ENCODE results near the gene FICD.
A peak's percentile ranks its signal among the peaks of the same experiment; 100 is the strongest.

FICD gene

GRCh38 chr12:108560321-108560721, 45.2 kb downstream of the FICD start:
- no peak overlapping the region for H2BK120ac ChIP-seq (ENCODE audit: low read depth, low read length)
- peak overlapping the region; percentile 4 for H3K4ac ChIP-seq (ENCODE audit: low read length)
- H3K9ac ChIP-seq (ENCODE audit: low read depth, low read length, poor library complexity): peak overlapping the region; percentile 98
- H3K79me1 ChIP-seq (ENCODE audit: low read depth, low read length): peaks cover 12% of the 10 kb centered on the region
- H3K4me2 ChIP-seq (ENCODE audit: insufficient read depth, low read length, poor library complexity, severe bottlenecking): peak overlapping the region; percentile 80
- no CpG with 5 or more reads among the region's 12 CpGs for WGBS, 2 donors (ENCODE audit: extremely low coverage in 2 of 2, insufficient read length in 2 of 2, insufficient replicate concordance in 1 of 2)
- no peak overlapping the region for H3K18ac ChIP-seq (ENCODE audit: low read length)
- H2AK5ac ChIP-seq (ENCODE audit: low read depth, low read length): no peak overlapping the region
- H2BK5ac ChIP-seq (ENCODE audit: low read length): no peak overlapping the region
- H3K4me3 ChIP-seq (ENCODE audit: low read length in 2 of 2): peak overlapping the region; percentile 93 to 98
- peaks cover 17 to 53% of the 10 kb centered on the region in 2 donors for H3K36me3 ChIP-seq (replicated peaks in 1 of 2; ENCODE audit: control insufficient read depth in 2 of 2, insufficient read depth in 2 of 2, low read length in 2 of 2)
- H3K14ac ChIP-seq (ENCODE audit: low read length): no peak overlapping the region
- H4K8ac ChIP-seq (ENCODE audit: low read depth, low read length): no peak overlapping the region
- peak overlapping the region; percentile 66 for H2AFZ ChIP-seq (ENCODE audit: low read length)
- H3K27me3 ChIP-seq (ENCODE audit: control insufficient read depth in 3 of 3, insufficient read depth in 3 of 3, low read depth in 1 of 3, low read length in 3 of 3): no peaks in the 10 kb centered on the region
- peaks cover 6 to 7% of the 10 kb centered on the region in 2 donors for H3K4me1 ChIP-seq (ENCODE audit: control insufficient read depth in 2 of 2, insufficient read depth in 1 of 2, low read depth in 1 of 2, low read length in 2 of 2)
- no peak overlapping the region for H4K91ac ChIP-seq (ENCODE audit: low read depth, low read length, poor library complexity)
- H2BK15ac ChIP-seq (ENCODE audit: low read length): no peak overlapping the region
- H3K23ac ChIP-seq (ENCODE audit: low read depth, low read length, poor library complexity): no peak overlapping the region
- H3K27ac ChIP-seq (replicated peaks; ENCODE audit: low read length): no peak overlapping the region
- H2BK12ac ChIP-seq (ENCODE audit: low read length): no peak overlapping the region
- no peak for DNase-seq (ENCODE audit: low spot score)
- H3K9me3 ChIP-seq (replicated peaks in 1 of 2; ENCODE audit: control insufficient read depth in 2 of 2, insufficient read depth in 1 of 2, low read depth in 1 of 2, low read length in 2 of 2): no peaks in the 10 kb centered on the region

- peaks cover 20 to 54% of the 10 kb centered on the region in 2 donors for H3K36me3 ChIP-seq (replicated peaks in 1 of 2; ENCODE audit: control insufficient read depth in 2 of 2, insufficient read depth in 2 of 2, low read length in 2 of 2)
- H2BK5ac ChIP-seq (ENCODE audit: low read length): no peak within 1 kb of the TSS
Measured at GRCh38 chr12:108560752-108561719, 46.0 kb downstream of the FICD start, which contains the start of gene SART3. Gene SART3, minus strand, starts transcription at chr12:108561173. Its CDS starts 19 bp downstream, at chr12:108561154.

GRCh38 chr12:108561852-108562347, 46.8 kb downstream of the FICD start:
- peaks cover 28 to 54% of the 10 kb centered on the region in 2 donors for H3K36me3 ChIP-seq (replicated peaks in 1 of 2; ENCODE audit: control insufficient read depth in 2 of 2, insufficient read depth in 2 of 2, low read length in 2 of 2)
- H3K4ac ChIP-seq (ENCODE audit: low read length): no peak overlapping the region
- H3K4me2 ChIP-seq (ENCODE audit: insufficient read depth, low read length, poor library complexity, severe bottlenecking): peak overlapping the region; percentile 93
- no peaks in the 10 kb centered on the region for H3K27me3 ChIP-seq (ENCODE audit: control insufficient read depth in 3 of 3, insufficient read depth in 3 of 3, low read depth in 1 of 3, low read length in 3 of 3)
- H3K27ac ChIP-seq (replicated peaks; ENCODE audit: low read length): peak overlapping the region; percentile 82
- peaks cover 5 to 7% of the 10 kb centered on the region in 2 donors for H3K4me1 ChIP-seq (ENCODE audit: control insufficient read depth in 2 of 2, insufficient read depth in 1 of 2, low read depth in 1 of 2, low read length in 2 of 2)
- WGBS, 2 donors (ENCODE audit: extremely low coverage in 2 of 2, insufficient read length in 2 of 2, insufficient replicate concordance in 1 of 2): no CpG with 5 or more reads among the region's 20 CpGs
- no peak overlapping the region for H4K8ac ChIP-seq (ENCODE audit: low read depth, low read length)
- H2BK5ac ChIP-seq (ENCODE audit: low read length): no peak overlapping the region
- H4K91ac ChIP-seq (ENCODE audit: low read depth, low read length, poor library complexity): no peak overlapping the region
- no peak overlapping the region for H2BK120ac ChIP-seq (ENCODE audit: low read depth, low read length)
- no peak overlapping the region for H3K14ac ChIP-seq (ENCODE audit: low read length)
- H2BK15ac ChIP-seq (ENCODE audit: low read length): no peak overlapping the region
- H2AK5ac ChIP-seq (ENCODE audit: low read depth, low read length): no peak overlapping the region
- H3K9me3 ChIP-seq (replicated peaks in 1 of 2; ENCODE audit: control insufficient read depth in 2 of 2, insufficient read depth in 1 of 2, low read depth in 1 of 2, low read length in 2 of 2): no peaks in the 10 kb centered on the region
- H3K9ac ChIP-seq (ENCODE audit: low read depth, low read length, poor library complexity): peak overlapping the region; percentile 38
- no peak for DNase-seq (ENCODE audit: low spot score)
- H2BK12ac ChIP-seq (ENCODE audit: low read length): no peak overlapping the region
- H3K23ac ChIP-seq (ENCODE audit: low read depth, low read length, poor library complexity): peak overlapping the region; percentile 28
- H3K18ac ChIP-seq (ENCODE audit: low read length): no peak overlapping the region
- H3K4me3 ChIP-seq (ENCODE audit: low read length in 2 of 2): peak overlapping the region; percentile 79 to 98
- peaks cover 9% of the 10 kb centered on the region for H3K79me1 ChIP-seq (ENCODE audit: low read depth, low read length)
- H2AFZ ChIP-seq (ENCODE audit: low read length): peak overlapping the region; percentile 66

More at GRCh38 chr12:108560752-108561719, 46.0 kb downstream of the FICD start, which contains the start of gene SART3:
- no peak within 1 kb of the TSS for H2BK120ac ChIP-seq (ENCODE audit: low read depth, low read length)
- no CpG with 5 or more reads among the region's 57 CpGs for WGBS, 2 donors (ENCODE audit: extremely low coverage in 2 of 2, insufficient read length in 2 of 2, insufficient replicate concordance in 1 of 2)
- peak within 1 kb of the TSS; percentile 42 for H2BK15ac ChIP-seq (ENCODE audit: low read length)
- H3K27ac ChIP-seq (replicated peaks; ENCODE audit: low read length): peak within 1 kb of the TSS; percentile 82
- DNase-seq (ENCODE audit: low spot score): peak; percentile 84
- H4K91ac ChIP-seq (ENCODE audit: low read depth, low read length, poor library complexity): no peak within 1 kb of the TSS
- H2BK12ac ChIP-seq (ENCODE audit: low read length): no peak within 1 kb of the TSS
- peak within 1 kb of the TSS; percentile 93 for H3K4me2 ChIP-seq (ENCODE audit: insufficient read depth, low read length, poor library complexity, severe bottlenecking)
- H3K4me1 ChIP-seq (ENCODE audit: control insufficient read depth in 2 of 2, insufficient read depth in 1 of 2, low read depth in 1 of 2, low read length in 2 of 2): peaks cover 6 to 7% of the 10 kb centered on the region in 2 donors
- peak within 1 kb of the TSS; percentile 91 for H3K18ac ChIP-seq (ENCODE audit: low read length)
- no peak within 1 kb of the TSS for H4K8ac ChIP-seq (ENCODE audit: low read depth, low read length)
- peak within 1 kb of the TSS; percentile 77 for H3K14ac ChIP-seq (ENCODE audit: low read length)
- H2AFZ ChIP-seq (ENCODE audit: low read length): peak within 1 kb of the TSS; percentile 66
- H3K4ac ChIP-seq (ENCODE audit: low read length): peak within 1 kb of the TSS; percentile 90
- peaks cover 12% of the 10 kb centered on the region for H3K79me1 ChIP-seq (ENCODE audit: low read depth, low read length)
- H3K9ac ChIP-seq (ENCODE audit: low read depth, low read length, poor library complexity): peak within 1 kb of the TSS; percentile 98
- H3K9me3 ChIP-seq (replicated peaks in 1 of 2; ENCODE audit: control insufficient read depth in 2 of 2, insufficient read depth in 1 of 2, low read depth in 1 of 2, low read length in 2 of 2): no peaks in the 10 kb centered on the region
- H3K23ac ChIP-seq (ENCODE audit: low read depth, low read length, poor library complexity): peak within 1 kb of the TSS; percentile 45
- H3K4me3 ChIP-seq (ENCODE audit: low read length in 2 of 2): peak within 1 kb of the TSS; percentile 93 to 98
- H3K27me3 ChIP-seq (ENCODE audit: control insufficient read depth in 3 of 3, insufficient read depth in 3 of 3, low read depth in 1 of 3, low read length in 3 of 3): no peaks in the 10 kb centered on the region
- H2AK5ac ChIP-seq (ENCODE audit: low read depth, low read length): peak within 1 kb of the TSS; percentile 76

Data from neuronal stem cell (in vitro differentiated cells).